Mesenchymal stem cell (in vitro differentiated cells and primary cell): ENCODE measurements around the gene VPS37B.
A peak's percentile ranks its signal among the peaks of the same experiment; 100 is the strongest.

Experiments used
- DNase-seq: peaks from one replicate; pipeline ENCODE4 v3.0.0-alpha.2; 2013
- H2AFZ ChIP-seq: one replicate; pipeline ENCODE4 v1.6.1; 2013; ENCODE audit warnings: low read depth, mild to moderate bottlenecking, control low read depth, inconsistent platforms, low read length, moderate library complexity
- H2AK5ac ChIP-seq: 2 replicates; pipeline ENCODE4 v1.6.1; 2013; ENCODE audit warnings: low read length, moderate library complexity, mild to moderate bottlenecking, inconsistent platforms; ENCODE audit not compliant: severe bottlenecking
- H2BK120ac ChIP-seq: one replicate; pipeline ENCODE4 v1.6.1; 2013; ENCODE audit warnings: low read depth, mild to moderate bottlenecking, inconsistent platforms, low read length, moderate library complexity
- H2BK12ac ChIP-seq, 2 experiments: one replicate each; pipeline ENCODE4 v1.6.1; 2013; ENCODE audit warnings: inconsistent platforms in 2 of 2, low read length in 2 of 2, mild to moderate bottlenecking in 2 of 2, moderate library complexity in 2 of 2, control low read depth in 1 of 2
- H2BK15ac ChIP-seq: one replicate; pipeline ENCODE4 v1.6.1; 2013; ENCODE audit warnings: mild to moderate bottlenecking, low read depth, inconsistent platforms; ENCODE audit not compliant: poor library complexity, severe bottlenecking
- H2BK5ac ChIP-seq: 2 replicates; pipeline ENCODE4 v1.6.1; 2013; ENCODE audit warnings: low read depth, mild to moderate bottlenecking, low read length, control low read depth, inconsistent platforms; ENCODE audit not compliant: poor library complexity, severe bottlenecking
- H3K14ac ChIP-seq, 2 experiments: one replicate each; pipeline ENCODE4 v1.6.1; 2013; ENCODE audit warnings: inconsistent platforms in 2 of 2, low read length in 2 of 2, control low read depth in 1 of 2, mild to moderate bottlenecking in 1 of 2, moderate library complexity in 1 of 2
- H3K18ac ChIP-seq, 2 experiments: one replicate each; pipeline ENCODE4 v1.6.1; 2013; ENCODE audit warnings: inconsistent platforms in 2 of 2, low read length in 2 of 2, control low read depth in 1 of 2, low read depth in 1 of 2, mild to moderate bottlenecking in 1 of 2
- H3K23ac ChIP-seq, 2 experiments: one replicate each; pipeline ENCODE4 v1.6.1; 2013; ENCODE audit warnings: inconsistent platforms in 2 of 2, low read length in 2 of 2, mild to moderate bottlenecking in 2 of 2, moderate library complexity in 2 of 2, control low read depth in 1 of 2
- H3K27ac ChIP-seq: 2 replicates; pipeline ENCODE4 v1.5.1; 2013; ENCODE audit warnings: mild to moderate bottlenecking, moderate library complexity, low read length, control low read depth, inconsistent platforms; ENCODE audit not compliant: poor library complexity, severe bottlenecking
- H3K27me3 ChIP-seq, 2 experiments: 2 replicates each; pipeline versions ENCODE4 v1.6.1 to v1.7.0; 2013; ENCODE audit warnings: low read length in 2 of 2, mild to moderate bottlenecking in 2 of 2, moderate library complexity in 2 of 2, control low read depth in 1 of 2, inconsistent platforms in 1 of 2; ENCODE audit not compliant: control insufficient read depth in 1 of 2, insufficient read depth in 1 of 2
- H3K36me3 ChIP-seq, 2 experiments: 2 replicates each; pipeline versions ENCODE4 v1.6.1 to v1.7.0; 2013; ENCODE audit warnings: low read length in 2 of 2, control low read depth in 1 of 2, inconsistent platforms in 1 of 2, low read depth in 1 of 2, mild to moderate bottlenecking in 1 of 2; ENCODE audit not compliant: insufficient read depth in 2 of 2, control insufficient read depth in 1 of 2
- H3K4ac ChIP-seq, 2 experiments: one replicate each; pipeline ENCODE4 v1.6.1; 2013; ENCODE audit warnings: inconsistent platforms in 2 of 2, low read length in 2 of 2, mild to moderate bottlenecking in 2 of 2, moderate library complexity in 2 of 2, control low read depth in 1 of 2, low read depth in 1 of 2
- H3K4me1 ChIP-seq: 2 replicates; pipeline ENCODE4 v1.6.1; 2013; ENCODE audit warnings: low read depth, low read length, control low read depth; ENCODE audit not compliant: control insufficient read depth, insufficient read depth
- H3K4me2 ChIP-seq: 2 replicates; pipeline ENCODE4 v1.6.1; 2013; ENCODE audit warnings: low read length, mild to moderate bottlenecking, inconsistent platforms; ENCODE audit not compliant: poor library complexity, severe bottlenecking
- H3K4me3 ChIP-seq, 2 experiments: 2 replicates each; pipeline versions ENCODE4 v1.5.1 to v1.7.0; 2013; ENCODE audit warnings: low read length in 2 of 2, mild to moderate bottlenecking in 2 of 2, control low read depth in 1 of 2, low read depth in 1 of 2; ENCODE audit not compliant: insufficient read depth in 1 of 2
- H3K79me1 ChIP-seq: replicated peaks from 2 replicates; pipeline ENCODE4 v1.6.1; 2013; ENCODE audit warnings: mild to moderate bottlenecking, control low read depth, low read length, inconsistent platforms; ENCODE audit not compliant: poor library complexity, severe bottlenecking
- H3K9ac ChIP-seq: 2 replicates; pipeline ENCODE4 v1.7.0; 2013; ENCODE audit warnings: mild to moderate bottlenecking, low read length, moderate library complexity
- H3K9me3 ChIP-seq: 2 replicates; pipeline ENCODE4 v1.7.0; 2013; ENCODE audit warnings: mild to moderate bottlenecking, low read length; ENCODE audit not compliant: control insufficient read depth
- H4K8ac ChIP-seq: one replicate; pipeline ENCODE4 v1.6.1; 2013; ENCODE audit warnings: inconsistent platforms, mild to moderate bottlenecking, low read length, moderate library complexity
- H4K91ac ChIP-seq: one replicate; pipeline ENCODE4 v1.6.1; 2013; ENCODE audit warnings: mild to moderate bottlenecking, low read length, inconsistent platforms
- WGBS: methylation state at CpG from one replicate; pipeline ENCODE4 v1.1.7; 2013; ENCODE audit warnings: mixed read lengths; 5-methylcytosine and 5-hydroxymethylcytosine counted together

The VPS37B gene

DNA sequence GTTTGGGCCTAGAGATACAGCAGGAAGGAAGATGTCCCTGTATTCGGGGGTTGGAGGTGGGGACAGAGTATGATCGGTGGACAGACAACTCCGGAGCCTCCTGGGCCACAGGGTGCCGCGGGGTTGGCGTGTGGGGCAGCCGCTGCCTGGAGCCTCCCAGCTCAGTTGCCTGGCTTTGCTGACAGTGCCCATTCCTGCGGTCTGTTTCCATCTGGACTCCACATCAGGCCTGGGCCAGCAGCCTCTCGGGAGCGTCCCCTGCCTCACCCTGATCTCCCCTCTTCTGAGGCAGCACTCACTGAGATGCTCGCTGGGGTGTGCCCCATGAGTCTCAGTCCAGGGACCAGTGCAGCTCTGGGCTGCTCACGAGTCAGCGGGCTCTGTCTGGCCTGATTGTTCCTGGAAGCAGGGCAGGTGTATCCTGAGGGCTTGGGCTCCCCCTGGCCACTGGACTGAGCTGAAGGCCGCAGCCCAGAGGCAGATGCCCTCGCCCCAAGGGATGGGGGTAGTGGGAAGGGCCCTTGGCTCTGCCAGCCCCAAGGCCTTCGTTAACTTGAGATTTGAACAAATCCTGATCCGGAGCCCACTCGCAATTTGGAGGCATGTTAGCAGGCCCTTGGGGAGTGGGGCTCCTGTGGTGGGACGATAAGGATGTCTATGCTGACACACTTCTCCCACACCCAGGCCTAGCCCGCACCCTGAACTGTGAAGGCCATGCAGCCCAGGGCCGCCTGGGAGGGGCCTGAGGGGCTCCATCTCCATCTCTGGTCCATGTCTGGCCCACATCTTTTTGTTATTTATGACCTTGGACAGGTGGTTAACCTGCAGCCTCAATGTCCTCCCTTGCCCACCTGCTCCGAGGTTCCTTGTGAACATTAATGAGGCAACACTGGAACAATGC is 53.2 kb downstream of the VPS37B start:
- Histone ChIP-seq H3K9me3 (no peaks in the 10 kb centered on the region), H3K9ac (no peak overlapping the region), H2BK120ac (no peak overlapping the region), H2BK5ac (no peak overlapping the region), H3K36me3 (peaks cover 0 to 46% of the 10 kb centered on the region in 2 experiments), H3K27me3 (no peaks in the 10 kb centered on the region), H2AFZ (no peak overlapping the region), H3K4me2 (no peak overlapping the region), H2BK15ac (no peak overlapping the region), H3K79me1 (peaks cover 48% of the 10 kb centered on the region), H4K8ac (no peak overlapping the region), H3K4me3 (no peak overlapping the region), H3K27ac (peak overlapping the region; percentile 73), H3K4me1 (peaks cover 55% of the 10 kb centered on the region), H2BK12ac (peak overlapping the region in 1 of 2 experiments; percentile 67), H3K4ac (no peak overlapping the region), H2AK5ac (no peak overlapping the region), H3K14ac (peak overlapping the region in 1 of 2 experiments; percentile 21), H4K91ac (peak overlapping the region; percentile 9), H3K18ac (no peak overlapping the region), H3K23ac (no peak overlapping the region)
- DNase-seq, result no peak
- WGBS, result 89% methylated on average over 22 of the region's 22 CpGs

DNA sequence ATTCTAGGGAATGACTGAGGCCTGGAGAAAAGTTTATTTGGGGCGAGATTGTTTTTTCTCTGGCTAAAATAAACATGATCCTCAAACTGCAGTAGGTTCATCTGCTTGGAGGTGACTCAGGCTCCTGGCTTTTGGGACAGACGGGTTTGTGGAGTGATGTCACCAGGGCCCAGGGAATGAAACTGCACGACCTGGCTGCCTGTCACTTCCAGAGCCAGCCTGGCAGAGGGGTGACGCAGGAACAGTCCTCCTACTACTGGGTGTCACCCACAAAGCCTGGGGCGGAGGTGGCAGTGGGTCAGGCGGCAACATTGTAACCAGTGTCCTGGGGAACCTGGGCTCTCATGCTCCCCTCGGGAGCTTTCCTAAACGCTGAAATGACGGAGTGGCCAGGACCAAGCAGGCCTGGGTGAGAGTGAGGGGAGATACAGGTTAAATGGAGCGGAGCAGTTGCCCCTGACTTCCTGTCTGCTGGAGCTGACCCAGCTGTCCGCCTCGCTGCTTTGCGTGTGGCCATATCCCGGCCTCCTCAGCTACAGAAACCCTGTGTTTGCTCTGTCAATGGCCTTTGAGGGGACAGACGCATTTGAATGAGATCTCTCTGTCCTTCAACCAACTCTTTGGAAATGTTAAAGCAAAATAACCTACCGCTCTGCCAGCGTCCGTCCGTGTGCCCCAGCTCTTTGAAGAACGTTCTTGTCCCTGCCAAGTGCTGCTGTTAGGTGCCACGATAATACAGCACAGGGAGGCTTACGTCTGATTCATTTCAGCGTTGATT is 54.2 kb downstream of the VPS37B start:
- Histone ChIP-seq H3K4me3 (no peak overlapping the region), H3K27ac (peak overlapping the region; percentile 73), H4K8ac (peak overlapping the region; percentile 62), H2AFZ (no peak overlapping the region), H3K18ac (peak overlapping the region in 1 of 2 experiments; percentile 37), H3K36me3 (peaks cover 0 to 36% of the 10 kb centered on the region in 2 experiments), H2BK5ac (no peak overlapping the region), H3K27me3 (no peaks in the 10 kb centered on the region), H2BK12ac (peak overlapping the region; percentile 28 to 57), H2BK120ac (no peak overlapping the region), H3K9ac (no peak overlapping the region), H3K4ac (peak overlapping the region in 1 of 2 experiments; percentile 11), H4K91ac (peak overlapping the region; percentile 37), H3K9me3 (no peaks in the 10 kb centered on the region), H2AK5ac (peak overlapping the region; percentile 76), H3K23ac (no peak overlapping the region), H3K4me2 (peak overlapping the region; percentile 20), H2BK15ac (no peak overlapping the region), H3K14ac (no peak overlapping the region), H3K79me1 (peaks cover 41% of the 10 kb centered on the region), H3K4me1 (peaks cover 59% of the 10 kb centered on the region)
- peak; percentile 84 for DNase-seq
- 51% methylated on average over 21 of the region's 23 CpGs for WGBS

DNA sequence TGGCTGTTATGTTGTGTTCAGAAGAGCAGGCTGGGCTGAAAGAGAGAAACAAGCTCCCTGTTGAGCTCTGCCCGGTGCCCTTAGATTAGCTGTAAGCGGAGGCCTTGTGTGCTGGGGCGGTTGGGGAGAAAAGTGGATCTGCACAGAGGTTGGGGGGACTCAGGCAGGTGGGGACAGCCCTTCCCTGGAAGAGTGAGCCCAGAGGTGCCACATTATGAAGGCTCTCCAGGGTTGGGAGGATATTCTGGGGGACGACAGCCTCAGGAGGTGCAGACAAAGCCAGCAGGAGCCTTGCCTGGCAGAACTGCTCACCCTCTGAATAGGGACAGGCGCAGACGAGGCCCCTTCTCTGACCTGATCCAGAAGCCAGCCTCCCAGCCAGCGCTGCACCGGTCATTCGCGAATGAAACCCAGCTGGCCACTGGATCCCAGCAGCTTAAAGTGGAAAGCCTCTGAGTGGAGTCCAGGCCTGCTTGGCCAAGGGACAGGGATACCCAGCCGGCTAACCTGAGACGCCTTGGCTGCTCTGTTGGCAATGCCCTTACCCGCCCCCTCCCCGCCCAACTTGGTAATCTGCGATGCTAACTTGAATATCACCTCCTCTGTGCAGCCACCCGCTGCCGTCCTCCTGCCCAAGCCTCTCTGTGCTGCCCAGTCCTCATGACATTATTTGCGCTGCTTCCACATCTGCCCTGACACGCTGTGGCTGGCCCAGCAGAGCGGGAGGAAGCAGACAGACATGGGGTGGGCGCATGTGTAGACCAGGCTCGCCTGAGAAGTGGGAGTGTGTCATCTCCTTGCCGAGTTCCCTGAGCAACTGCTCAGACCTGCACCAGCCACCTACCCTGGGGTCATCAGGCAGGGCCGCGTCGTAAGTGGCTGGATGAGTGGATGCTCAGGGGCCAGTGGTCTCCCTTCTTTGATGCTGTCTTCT is 55.1 kb downstream of the VPS37B start:
- no peak overlapping the region for H2BK120ac ChIP-seq
- H3K36me3 ChIP-seq, result peaks cover 0 to 27% of the 10 kb centered on the region in 2 experiments
- no peak overlapping the region for H3K9ac ChIP-seq
- 79% methylated on average over 26 of the region's 26 CpGs for WGBS
- peak overlapping the region; percentile 6 to 12 for H3K4ac ChIP-seq
- H3K14ac ChIP-seq, result peak overlapping the region in 1 of 2 experiments; percentile 92
- peak overlapping the region; percentile 29 for H4K91ac ChIP-seq
- peak overlapping the region; percentile 34 for H2BK15ac ChIP-seq
- peak overlapping the region in 1 of 2 experiments; percentile 75 for H3K18ac ChIP-seq
- peak overlapping the region; percentile 15 to 78 for H2BK12ac ChIP-seq
- peak overlapping the region; percentile 92 for H2AK5ac ChIP-seq
- H3K4me2 ChIP-seq, result no peak overlapping the region
- H3K9me3 ChIP-seq, result no peaks in the 10 kb centered on the region
- DNase-seq, result no peak
- H3K27me3 ChIP-seq, result no peaks in the 10 kb centered on the region
- H4K8ac ChIP-seq, result peak overlapping the region; percentile 29
- no peak overlapping the region for H2BK5ac ChIP-seq
- no peak overlapping the region for H3K23ac ChIP-seq
- peak overlapping the region; percentile 73 for H3K27ac ChIP-seq
- no peak overlapping the region for H3K4me3 ChIP-seq
- peaks cover 34% of the 10 kb centered on the region for H3K79me1 ChIP-seq
- H3K4me1 ChIP-seq, result peaks cover 57% of the 10 kb centered on the region
- no peak overlapping the region for H2AFZ ChIP-seq
